ENCODE results near the gene COASY. TPM values are rescaled to one million over a fixed set of nuclear protein-coding genes. Genes with fewer than 3 reads are reported as not detected.

COASY gene
- polyA plus RNA-seq, 3 donors, result 52.6 to 63.8 (median 57.9) TPM

DNA sequence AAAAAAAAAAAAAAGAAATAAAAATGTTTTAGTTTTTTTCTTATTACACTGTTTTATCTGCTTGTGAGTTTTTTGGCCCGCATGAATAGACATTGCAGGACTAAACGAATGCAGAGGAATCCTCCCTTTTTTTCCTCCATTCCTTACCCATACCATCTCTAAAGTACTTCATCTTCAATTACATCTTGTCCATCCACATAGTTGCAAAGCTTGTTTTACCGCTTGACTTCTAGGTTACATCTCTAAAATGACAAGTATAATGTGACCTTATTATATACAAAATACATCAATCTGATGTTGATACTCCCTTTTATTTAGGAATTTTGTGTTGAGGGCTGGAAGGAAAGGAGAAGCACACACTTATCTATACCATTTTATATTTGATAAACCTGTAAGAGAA is 34.4 kb downstream of the COASY start:
- no peaks in the 10 kb centered on the region for H3K4me1 Mint-ChIP-seq
- H3K36me3 ChIP-seq (replicated peaks in 1 of 2; ENCODE audit: control insufficient read depth in 1 of 2, insufficient read depth in 2 of 2, low read length in 2 of 2), result peaks cover 24 to 39% of the 10 kb centered on the region in 2 donors
- no peaks in the 10 kb centered on the region for H3K4me1 ChIP-seq (ENCODE audit: control insufficient read depth in 1 of 2, insufficient read depth in 2 of 2, low read length in 2 of 2)
- H2AFZ ChIP-seq (ENCODE audit: insufficient read depth, low read depth, low read length, poor library complexity, severe bottlenecking), result no peak overlapping the region
- H3K4me3 Mint-ChIP-seq, result no peak overlapping the region
- DNase-seq, result no peak
- H3K79me2 ChIP-seq (ENCODE audit: insufficient read depth, low read length), result peaks cover 36% of the 10 kb centered on the region
- no peaks in the 10 kb centered on the region for H3K27me3 Mint-ChIP-seq (ENCODE audit: low read depth in 3 of 3)
- peaks cover 80% of the 10 kb centered on the region for H4K20me1 ChIP-seq (ENCODE audit: insufficient read depth, low read length)
- H3K9me3 ChIP-seq (replicated peaks in 1 of 2; ENCODE audit: control insufficient read depth in 1 of 2, insufficient read depth in 1 of 2, low read length in 2 of 2), result no peaks in the 10 kb centered on the region
- no peak overlapping the region for H3K27ac ChIP-seq (ENCODE audit: low read depth in 1 of 2, low read length in 2 of 2)
- TF ChIP-seq, protein P1, sequence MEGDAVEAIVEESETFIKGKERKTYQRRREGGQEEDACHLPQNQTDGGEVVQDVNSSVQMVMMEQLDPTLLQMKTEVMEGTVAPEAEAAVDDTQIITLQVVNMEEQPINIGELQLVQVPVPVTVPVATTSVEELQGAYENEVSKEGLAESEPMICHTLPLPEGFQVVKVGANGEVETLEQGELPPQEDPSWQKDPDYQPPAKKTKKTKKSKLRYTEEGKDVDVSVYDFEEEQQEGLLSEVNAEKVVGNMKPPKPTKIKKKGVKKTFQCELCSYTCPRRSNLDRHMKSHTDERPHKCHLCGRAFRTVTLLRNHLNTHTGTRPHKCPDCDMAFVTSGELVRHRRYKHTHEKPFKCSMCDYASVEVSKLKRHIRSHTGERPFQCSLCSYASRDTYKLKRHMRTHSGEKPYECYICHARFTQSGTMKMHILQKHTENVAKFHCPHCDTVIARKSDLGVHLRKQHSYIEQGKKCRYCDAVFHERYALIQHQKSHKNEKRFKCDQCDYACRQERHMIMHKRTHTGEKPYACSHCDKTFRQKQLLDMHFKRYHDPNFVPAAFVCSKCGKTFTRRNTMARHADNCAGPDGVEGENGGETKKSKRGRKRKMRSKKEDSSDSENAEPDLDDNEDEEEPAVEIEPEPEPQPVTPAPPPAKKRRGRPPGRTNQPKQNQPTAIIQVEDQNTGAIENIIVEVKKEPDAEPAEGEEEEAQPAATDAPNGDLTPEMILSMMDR (IDR thresholded peaks at IDR 0.05), result no peak
- no peaks in the 10 kb centered on the region for H3K27me3 ChIP-seq (ENCODE audit: control insufficient read depth in 2 of 2, insufficient read depth in 2 of 2, low read length in 2 of 2)
- no peaks in the 10 kb centered on the region for H3K9me3 Mint-ChIP-seq
- H3K9ac ChIP-seq (ENCODE audit: insufficient read depth, low read length, poor library complexity, severe bottlenecking), result no peak overlapping the region
- WGBS (ENCODE audit: insufficient coverage), result 90% methylated on average over 2 of the region's 3 CpGs
- H3K4me3 ChIP-seq (replicated peaks in 1 of 3; ENCODE audit: low read depth in 2 of 3, low read length in 3 of 3), result no peak overlapping the region
- H3K36me3 Mint-ChIP-seq, result peaks cover 29 to 58% of the 10 kb centered on the region in 2 donors
- H3K4me2 ChIP-seq (replicated peaks; ENCODE audit: extremely low read depth, low read length, poor library complexity, severe bottlenecking), result no peak overlapping the region
- intact Hi-C loops (cut with micrococcal nuclease), result no loop called here
- H3K27ac Mint-ChIP-seq, result no peak overlapping the region

DNA sequence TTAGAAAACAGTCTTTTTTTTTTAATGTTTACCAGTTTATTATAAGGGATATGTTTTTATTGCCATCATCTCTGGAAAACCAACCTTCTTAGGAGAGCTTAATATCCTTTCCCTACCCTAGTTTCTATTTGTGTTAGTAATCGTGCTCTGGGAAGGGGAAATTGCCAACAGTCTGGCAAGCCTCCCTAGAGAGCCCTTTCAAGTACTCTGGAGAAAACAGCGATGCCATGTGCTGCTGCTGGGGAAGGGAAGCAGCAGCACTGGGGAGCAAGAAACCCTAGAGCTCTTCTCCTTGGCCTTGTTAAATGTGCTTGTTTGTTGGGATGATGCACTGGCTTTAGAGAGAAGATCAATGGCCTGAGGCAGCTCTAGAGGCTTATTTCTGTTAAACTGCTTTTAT is 37.0 kb downstream of the COASY start:
- Mint-ChIP-seq H3K4me3 (no peak overlapping the region), H3K36me3 (peaks cover 21 to 55% of the 10 kb centered on the region in 2 donors), H3K9me3 (no peaks in the 10 kb centered on the region), H3K27me3 (ENCODE audit: low read depth in 3 of 3) (no peaks in the 10 kb centered on the region), H3K27ac (no peak overlapping the region), H3K4me1 (no peaks in the 10 kb centered on the region)
- no peaks in the 10 kb centered on the region for H3K9me3 ChIP-seq (replicated peaks in 1 of 2; ENCODE audit: control insufficient read depth in 1 of 2, insufficient read depth in 1 of 2, low read length in 2 of 2)
- no peak overlapping the region for H3K4me2 ChIP-seq (replicated peaks; ENCODE audit: extremely low read depth, low read length, poor library complexity, severe bottlenecking)
- H3K79me2 ChIP-seq (ENCODE audit: insufficient read depth, low read length), result peaks cover 60% of the 10 kb centered on the region
- H2AFZ ChIP-seq (ENCODE audit: insufficient read depth, low read depth, low read length, poor library complexity, severe bottlenecking), result no peak overlapping the region
- 100% methylated on average over 1 of the region's 2 CpGs for WGBS (ENCODE audit: insufficient coverage)
- no peak for DNase-seq
- peaks cover 86% of the 10 kb centered on the region for H4K20me1 ChIP-seq (ENCODE audit: insufficient read depth, low read length)
- H3K9ac ChIP-seq (ENCODE audit: insufficient read depth, low read length, poor library complexity, severe bottlenecking), result no peak overlapping the region
- TF ChIP-seq, protein P1 (IDR thresholded peaks at IDR 0.05), result no peak
- intact Hi-C loops (cut with micrococcal nuclease), result no loop called here
- no peaks in the 10 kb centered on the region for H3K27me3 ChIP-seq (ENCODE audit: control insufficient read depth in 2 of 2, insufficient read depth in 2 of 2, low read length in 2 of 2)
- H3K36me3 ChIP-seq (replicated peaks in 1 of 2; ENCODE audit: control insufficient read depth in 1 of 2, insufficient read depth in 2 of 2, low read length in 2 of 2), result peaks cover 18 to 30% of the 10 kb centered on the region in 2 donors
- no peak overlapping the region for H3K27ac ChIP-seq (ENCODE audit: low read depth in 1 of 2, low read length in 2 of 2)
- H3K4me1 ChIP-seq (ENCODE audit: control insufficient read depth in 1 of 2, insufficient read depth in 2 of 2, low read length in 2 of 2), result no peaks in the 10 kb centered on the region
- H3K4me3 ChIP-seq (replicated peaks in 1 of 3; ENCODE audit: low read depth in 2 of 3, low read length in 3 of 3), result no peak overlapping the region
